C4-2B (cell line): ENCODE data around the gene TSPO2.

Source experiments
- H3K27ac ChIP-seq: fragments of 450-650 bp; 2 replicates; pipeline ENCODE4 v1.5.1; 2017
- CTCF ChIP-seq: fragments of 450-650 bp; conservative IDR thresholded peaks from 2 replicates; pipeline ENCODE4 v1.5.1; 2017; ENCODE audit warnings: mild to moderate bottlenecking
- ZFX ChIP-seq: fragments of 450-650 bp; IDR thresholded peaks from 2 replicates; pipeline ENCODE4 v1.6.1; 2017

Gene TSPO2

GRCh38 chr6:41071923-41072835 lies 29.9 kb downstream of the TSPO2 start, which contains the start of gene OARD1:
TSS of gene OARD1 (minus strand) at chr6:41072356. CDS start at chr6:41071634, 722 bp downstream.
- TF ChIP-seq CTCF (no peak), ZFX (no peak)
- H3K27ac ChIP-seq = peak within 1 kb of the TSS; percentile 100

- H3K27ac ChIP-seq = peak within 1 kb of the TSS; percentile 100
- TF ChIP-seq CTCF = no peak
- TF ChIP-seq ZFX = no peak
Observed at GRCh38 chr6:41072836-41073202, 30.6 kb downstream of the TSPO2 start, which contains the start of gene NFYA. TSS of gene NFYA (plus strand) at chr6:41072974. CDS start at chr6:41079090, 6,116 bp downstream.

- peak overlapping the region; percentile 100 for H3K27ac ChIP-seq
- TF ChIP-seq ZFX (peak; percentile 99), CTCF (peak; percentile 60)
Observed at GRCh38 chr6:41073203-41073967, 31.1 kb downstream of the TSPO2 start.

- H3K27ac ChIP-seq = peak overlapping the region; percentile 100
- TF ChIP-seq CTCF = no peak
- no peak for TF ChIP-seq ZFX
Observed at GRCh38 chr6:41073968-41074691, 31.9 kb downstream of the TSPO2 start.

- TF ChIP-seq ZFX (no peak), CTCF (no peak)
- H3K27ac ChIP-seq = peak overlapping the region; percentile 100; the same call in 1 of the 2 replicates
Observed at GRCh38 chr6:41074692-41075436, 32.6 kb downstream of the TSPO2 start.

- TF ChIP-seq ZFX (no peak), CTCF (no peak)
- H3K27ac ChIP-seq = no peak overlapping the region
Observed at GRCh38 chr6:41075651-41076626, 33.7 kb downstream of the TSPO2 start.
